NCI-H82 (cell line): ENCODE data around the gene PDXK.
A peak's percentile ranks its signal among the peaks of the same experiment; 100 is the strongest.

Source experiments
- DNase-seq: peaks from one replicate; lab custom pipeline; 2025; lab: John Stamatoyannopoulos, UW

The PDXK gene

GRCh38 chr21:43783098-43783700 lies 64.3 kb downstream of the PDXK start:
- DNase-seq: no peak

DNA sequence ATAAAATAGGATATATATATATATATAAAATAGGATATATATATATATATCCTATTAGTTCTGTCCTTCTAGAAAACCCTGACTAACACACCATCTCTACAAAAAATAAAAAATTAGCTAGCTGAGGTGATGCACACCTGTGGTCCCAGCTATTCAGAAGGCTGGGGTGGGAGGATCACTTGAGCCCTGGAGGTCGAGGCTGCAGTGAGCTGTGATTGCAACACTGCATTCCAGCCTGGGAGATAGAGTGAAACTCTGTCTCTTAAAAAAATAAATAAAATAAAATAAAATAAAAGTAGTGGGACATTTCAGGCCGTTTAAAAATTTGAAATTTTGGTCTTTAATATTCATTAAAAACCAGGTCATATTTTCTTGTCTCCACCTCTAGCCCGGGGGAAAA lies 66.2 kb downstream of the PDXK start:
- DNase-seq: no peak

DNA sequence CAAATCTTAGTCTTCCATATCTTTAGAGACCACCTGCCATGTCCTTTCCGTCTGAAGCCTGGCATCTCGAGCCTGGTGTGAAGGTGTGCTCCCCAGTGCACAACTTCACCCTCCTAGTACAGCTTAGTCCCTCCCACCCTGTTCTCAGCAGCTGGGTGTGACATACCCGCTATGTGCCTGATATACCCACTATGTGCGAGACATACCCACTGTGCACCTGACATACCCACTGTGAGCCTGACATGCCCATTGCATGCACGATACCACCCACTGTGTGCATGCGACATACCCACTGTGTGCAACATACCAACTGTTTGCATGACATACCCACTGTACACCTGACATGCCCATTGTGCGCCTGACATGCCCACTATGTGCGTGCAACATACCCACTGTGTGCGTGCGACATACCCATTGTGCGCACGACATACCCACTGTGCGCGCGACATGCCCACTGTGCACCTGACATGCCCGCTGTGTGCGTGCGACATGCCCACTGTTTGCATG lies 67.4 kb downstream of the PDXK start:
- no peak for DNase-seq

- DNase-seq: no peak
Observed at GRCh38 chr21:43786807-43787440, 68.0 kb downstream of the PDXK start.

GRCh38 chr21:43789276-43790009 lies 70.5 kb downstream of the PDXK start, which contains the start of gene RRP1:
RRP1 (plus strand) TSS chr21:43789577; CDS start chr21:43789630, 53 bp downstream.
- DNase-seq: peak; percentile 93

GRCh38 chr21:43790010-43790524 lies 71.1 kb downstream of the PDXK start:
- DNase-seq: peak; percentile 31

GRCh38 chr21:43792406-43792805 lies 73.5 kb downstream of the PDXK start:
- no peak for DNase-seq

DNA sequence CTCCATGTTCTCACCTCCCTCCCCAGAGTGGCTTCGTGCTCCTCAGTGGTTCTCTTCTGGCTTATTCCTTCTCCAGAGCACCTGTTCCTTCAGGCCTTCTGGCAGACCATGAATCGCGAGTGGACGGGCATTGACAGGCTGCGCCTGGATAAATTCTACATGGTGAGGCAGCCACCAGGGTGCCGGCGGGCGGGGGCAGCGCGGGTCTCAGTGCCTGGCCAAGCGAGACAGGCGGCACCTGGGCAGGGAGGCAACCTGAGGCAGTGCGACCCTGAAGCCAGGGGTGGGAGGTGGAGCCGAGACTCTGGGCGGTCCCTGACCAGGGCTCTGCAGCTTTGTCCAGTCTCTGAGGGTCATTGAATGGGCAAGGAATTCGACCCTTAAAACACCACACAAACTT lies 74.3 kb downstream of the PDXK start:
- no peak for DNase-seq

DNA sequence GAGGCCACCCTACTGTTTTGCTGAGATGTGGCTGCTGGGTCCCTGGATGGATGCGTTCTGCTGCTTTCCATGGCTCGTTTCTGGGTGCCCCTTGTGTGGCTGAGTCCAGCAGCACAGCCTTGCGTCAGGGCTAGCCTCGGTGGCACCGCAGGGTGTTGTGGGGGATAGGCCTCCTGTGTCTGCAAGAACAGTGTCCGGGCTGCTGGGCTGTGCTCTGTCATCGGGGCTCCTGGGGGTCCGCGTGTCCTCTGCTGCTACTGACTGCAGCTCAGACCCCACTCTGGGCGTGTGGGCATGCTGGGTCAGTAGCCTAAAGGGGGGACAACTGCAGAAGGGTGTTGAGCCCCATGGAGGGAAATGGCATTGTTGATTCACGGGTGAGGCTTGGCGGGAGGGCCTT lies 75.4 kb downstream of the PDXK start:
- DNase-seq: no peak

DNA sequence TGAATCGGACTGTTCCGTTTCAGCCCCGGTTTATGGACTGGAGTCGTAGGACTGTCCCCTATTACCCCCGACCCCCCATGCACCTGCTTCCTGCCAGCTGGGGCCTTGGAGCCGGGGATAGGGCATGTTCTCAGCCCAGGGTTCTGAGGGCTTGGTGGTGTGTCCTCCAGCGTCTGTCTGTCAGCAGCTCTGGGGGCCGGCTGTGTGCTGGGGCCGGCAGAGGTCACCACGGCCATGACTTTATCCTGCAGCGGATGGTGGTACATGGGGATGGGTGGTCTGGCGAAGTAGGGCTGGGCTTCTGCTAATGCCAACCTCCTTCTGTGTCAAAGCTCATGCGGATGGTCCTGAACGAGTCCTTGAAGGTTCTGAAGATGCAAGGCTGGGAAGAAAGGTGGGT lies 75.9 kb downstream of the PDXK start:
- no peak for DNase-seq

- no peak for DNase-seq
Observed at GRCh38 chr21:43797415-43797814, 78.5 kb downstream of the PDXK start.

DNA sequence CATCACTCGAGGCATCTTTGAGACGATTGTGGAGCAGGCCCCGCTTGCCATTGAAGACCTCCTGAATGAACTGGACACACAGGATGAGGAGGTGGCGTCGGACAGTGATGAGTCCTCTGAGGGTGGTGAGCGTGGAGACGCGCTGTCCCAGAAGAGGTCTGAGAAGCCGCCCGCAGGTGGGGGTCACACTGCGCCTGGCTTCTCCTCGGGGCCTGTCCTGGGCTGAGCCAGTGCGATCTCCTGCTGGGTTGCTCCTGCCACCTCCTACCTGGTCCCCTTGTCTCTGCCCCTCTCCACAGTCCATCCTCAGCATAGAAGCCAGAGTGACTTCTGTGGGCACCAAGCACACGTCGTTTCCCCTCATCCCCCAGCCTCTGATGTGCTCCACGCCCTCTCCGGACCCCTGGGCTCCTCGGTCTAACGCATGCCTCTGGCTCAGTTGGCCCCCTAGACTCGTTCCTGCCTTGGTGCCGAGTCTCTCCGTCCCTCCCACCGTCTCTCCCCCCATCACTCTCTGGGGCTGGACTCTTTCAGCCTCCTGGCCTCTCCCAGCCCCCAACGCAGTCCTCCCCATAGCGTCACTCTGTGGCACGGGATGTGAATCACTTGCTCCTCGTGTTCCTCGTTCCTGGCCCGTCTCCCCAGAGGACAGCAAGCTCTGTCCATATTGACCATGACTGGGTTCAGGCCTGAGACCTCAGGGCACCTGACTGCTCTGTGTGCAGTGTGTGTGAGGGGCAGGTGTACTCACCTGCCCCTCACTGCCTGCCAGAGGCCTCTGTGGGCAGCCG lies 79.2 kb downstream of the PDXK start:
- no peak for DNase-seq

- DNase-seq: no peak
Observed at GRCh38 chr21:43799301-43799840, 80.4 kb downstream of the PDXK start.

DNA sequence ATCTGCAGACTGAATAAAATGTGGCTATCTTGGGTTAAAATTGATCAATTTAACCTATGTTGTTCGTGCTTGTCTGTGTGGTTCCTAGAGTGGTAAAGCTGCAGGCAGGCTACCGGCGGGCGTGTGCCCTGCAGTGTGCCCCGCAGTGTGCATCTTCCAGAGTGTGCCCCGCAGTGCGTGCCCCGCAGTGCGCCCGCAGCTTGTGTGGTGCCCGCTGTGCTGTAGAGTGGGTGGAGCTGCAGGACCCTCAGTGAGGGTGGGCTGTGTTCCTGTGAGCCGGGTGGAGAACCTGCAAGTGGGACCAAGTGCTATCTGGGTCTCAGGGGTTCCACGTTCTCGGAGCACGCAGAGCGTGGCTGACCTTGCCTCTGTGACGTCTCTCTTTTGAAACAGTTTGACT lies 81.2 kb downstream of the PDXK start:
- DNase-seq: no peak

DNA sequence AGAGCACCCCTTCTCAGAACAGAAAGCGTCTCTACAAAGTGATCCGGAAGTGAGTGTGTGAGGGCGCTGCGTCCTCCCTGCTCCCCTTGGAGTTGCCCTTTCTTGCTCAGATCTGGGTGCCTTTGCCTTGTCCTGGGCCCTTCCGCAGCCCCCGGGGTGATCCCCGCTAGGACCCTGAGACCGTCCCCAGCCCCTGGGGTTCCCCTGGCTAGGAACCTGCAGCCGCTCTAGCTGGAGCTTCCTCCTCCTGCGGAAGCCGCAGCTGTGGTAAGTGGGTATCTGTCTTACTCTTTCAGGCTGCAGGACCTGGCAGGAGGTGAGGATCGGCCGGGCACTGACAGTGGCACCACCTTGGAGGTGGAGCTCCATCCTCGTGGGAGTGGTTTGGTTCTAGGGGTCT lies 81.6 kb downstream of the PDXK start:
- no peak for DNase-seq

GRCh38 chr21:43801006-43801783 lies 82.3 kb downstream of the PDXK start:
- DNase-seq: no peak

DNA sequence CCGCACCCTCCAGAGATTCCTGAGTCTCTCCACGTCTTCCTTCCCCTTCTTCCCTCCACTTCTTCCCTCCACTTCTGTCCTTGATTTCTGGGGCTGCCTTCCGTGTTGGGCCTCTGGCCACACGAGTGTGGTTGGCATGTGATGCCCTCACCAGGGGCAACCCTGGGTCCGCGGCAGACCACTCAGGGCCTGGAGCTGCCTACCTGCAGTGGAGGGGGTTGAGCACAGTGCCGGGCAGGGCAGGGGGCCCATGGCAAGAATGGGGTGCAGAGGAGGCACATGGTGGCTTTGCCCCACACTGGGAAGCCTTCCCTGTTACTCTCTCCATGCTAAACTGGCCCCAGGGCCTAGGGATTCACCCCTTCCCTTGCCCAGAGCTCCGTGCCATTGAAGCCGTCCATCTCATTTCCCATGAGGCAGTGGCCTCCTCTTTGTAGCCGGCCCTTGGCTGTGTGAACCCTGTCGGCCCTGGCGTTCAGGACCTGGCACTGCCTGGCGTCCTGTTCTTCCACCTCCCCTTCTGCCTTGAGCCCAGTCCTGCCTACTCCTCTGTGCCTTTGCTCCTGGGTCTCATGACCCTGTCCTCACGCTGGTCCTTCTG lies 83.9 kb downstream of the PDXK start:
- DNase-seq: no peak

DNA sequence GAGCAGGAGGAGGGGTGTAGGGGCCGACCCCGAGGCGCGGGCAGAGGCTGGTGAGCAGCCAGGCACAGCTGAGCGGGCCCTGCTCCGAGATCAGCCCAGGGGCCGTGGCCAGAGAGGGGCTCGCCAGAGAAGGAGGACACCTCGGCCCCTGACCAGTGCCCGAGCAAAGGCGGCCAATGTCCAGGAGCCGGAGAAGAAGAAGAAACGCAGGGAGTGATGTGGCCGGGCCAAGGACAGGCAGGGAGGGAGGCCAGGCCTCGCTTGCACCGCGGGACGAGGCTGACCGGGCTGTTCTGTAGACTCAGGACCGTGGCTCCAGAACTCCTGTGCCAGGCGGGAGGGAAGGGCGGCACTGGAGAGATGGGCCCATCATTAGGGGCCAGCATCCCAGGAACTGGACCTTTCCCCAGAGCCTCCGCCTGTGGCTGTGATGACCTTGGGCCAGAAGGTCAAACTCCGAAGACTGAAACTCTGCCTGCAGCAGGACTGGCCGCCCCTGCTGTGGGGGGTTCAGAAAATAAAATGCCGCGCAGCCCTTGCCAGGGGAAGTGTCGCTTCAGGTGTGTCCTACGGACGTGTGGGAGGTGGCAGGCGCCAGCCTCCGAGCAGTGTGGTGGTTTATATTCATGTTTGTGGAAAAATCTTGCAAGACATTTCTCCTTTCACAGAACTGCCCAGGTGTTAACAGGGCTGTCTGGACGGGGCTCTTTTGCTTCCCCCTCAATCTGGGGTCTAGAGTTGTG lies 84.8 kb downstream of the PDXK start:
- DNase-seq: no peak

GRCh38 chr21:43805275-43805800 lies 86.4 kb downstream of the PDXK start:
- no peak for DNase-seq
